ENCODE results near the gene ZBED6.

Gene ZBED6

DNA sequence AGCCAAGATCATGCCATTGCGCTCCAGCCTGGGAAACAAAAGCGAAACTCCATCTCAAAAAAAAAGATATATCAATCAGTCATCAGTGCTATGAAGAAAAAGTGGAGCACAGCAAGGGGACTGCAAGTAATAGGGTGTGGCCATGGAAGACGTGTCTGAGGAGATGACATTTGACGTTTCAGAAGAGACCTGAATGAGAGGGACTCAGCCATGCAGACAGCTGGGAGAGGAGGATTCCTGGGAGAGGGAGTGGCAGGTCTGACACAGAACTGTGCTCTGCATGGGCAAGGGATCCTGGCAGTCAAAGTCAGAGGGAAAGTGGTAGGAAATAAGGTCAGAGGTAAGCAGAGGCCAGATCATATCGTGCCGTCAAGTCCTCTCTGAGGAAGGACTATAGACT is 27.2 kb upstream of the ZBED6 start:
- no peak for TF ChIP-seq FOXP2 (optimal IDR thresholded peaks at IDR 0.05; ENCODE audit: borderline replicate concordance, extremely low read depth, extremely low read length, insufficient read depth)
- TF ChIP-seq, protein P1, sequence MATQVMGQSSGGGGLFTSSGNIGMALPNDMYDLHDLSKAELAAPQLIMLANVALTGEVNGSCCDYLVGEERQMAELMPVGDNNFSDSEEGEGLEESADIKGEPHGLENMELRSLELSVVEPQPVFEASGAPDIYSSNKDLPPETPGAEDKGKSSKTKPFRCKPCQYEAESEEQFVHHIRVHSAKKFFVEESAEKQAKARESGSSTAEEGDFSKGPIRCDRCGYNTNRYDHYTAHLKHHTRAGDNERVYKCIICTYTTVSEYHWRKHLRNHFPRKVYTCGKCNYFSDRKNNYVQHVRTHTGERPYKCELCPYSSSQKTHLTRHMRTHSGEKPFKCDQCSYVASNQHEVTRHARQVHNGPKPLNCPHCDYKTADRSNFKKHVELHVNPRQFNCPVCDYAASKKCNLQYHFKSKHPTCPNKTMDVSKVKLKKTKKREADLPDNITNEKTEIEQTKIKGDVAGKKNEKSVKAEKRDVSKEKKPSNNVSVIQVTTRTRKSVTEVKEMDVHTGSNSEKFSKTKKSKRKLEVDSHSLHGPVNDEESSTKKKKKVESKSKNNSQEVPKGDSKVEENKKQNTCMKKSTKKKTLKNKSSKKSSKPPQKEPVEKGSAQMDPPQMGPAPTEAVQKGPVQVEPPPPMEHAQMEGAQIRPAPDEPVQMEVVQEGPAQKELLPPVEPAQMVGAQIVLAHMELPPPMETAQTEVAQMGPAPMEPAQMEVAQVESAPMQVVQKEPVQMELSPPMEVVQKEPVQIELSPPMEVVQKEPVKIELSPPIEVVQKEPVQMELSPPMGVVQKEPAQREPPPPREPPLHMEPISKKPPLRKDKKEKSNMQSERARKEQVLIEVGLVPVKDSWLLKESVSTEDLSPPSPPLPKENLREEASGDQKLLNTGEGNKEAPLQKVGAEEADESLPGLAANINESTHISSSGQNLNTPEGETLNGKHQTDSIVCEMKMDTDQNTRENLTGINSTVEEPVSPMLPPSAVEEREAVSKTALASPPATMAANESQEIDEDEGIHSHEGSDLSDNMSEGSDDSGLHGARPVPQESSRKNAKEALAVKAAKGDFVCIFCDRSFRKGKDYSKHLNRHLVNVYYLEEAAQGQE (IDR thresholded peaks at IDR 0.05; ENCODE audit: insufficient read depth in 1 of 2, low read depth in 2 of 2, low read length in 2 of 2): no peak
- TF ChIP-seq POLR2AphosphoS5 (IDR thresholded peaks at IDR 0.05; ENCODE audit: low read depth, low read length): no peak
- no peak for TF ChIP-seq TAF1 (IDR thresholded peaks at IDR 0.05; ENCODE audit: borderline replicate concordance, insufficient read depth, low read length)
- TF ChIP-seq SIN3A (IDR thresholded peaks at IDR 0.05; ENCODE audit: borderline replicate concordance, insufficient read depth, low read length): no peak

DNA sequence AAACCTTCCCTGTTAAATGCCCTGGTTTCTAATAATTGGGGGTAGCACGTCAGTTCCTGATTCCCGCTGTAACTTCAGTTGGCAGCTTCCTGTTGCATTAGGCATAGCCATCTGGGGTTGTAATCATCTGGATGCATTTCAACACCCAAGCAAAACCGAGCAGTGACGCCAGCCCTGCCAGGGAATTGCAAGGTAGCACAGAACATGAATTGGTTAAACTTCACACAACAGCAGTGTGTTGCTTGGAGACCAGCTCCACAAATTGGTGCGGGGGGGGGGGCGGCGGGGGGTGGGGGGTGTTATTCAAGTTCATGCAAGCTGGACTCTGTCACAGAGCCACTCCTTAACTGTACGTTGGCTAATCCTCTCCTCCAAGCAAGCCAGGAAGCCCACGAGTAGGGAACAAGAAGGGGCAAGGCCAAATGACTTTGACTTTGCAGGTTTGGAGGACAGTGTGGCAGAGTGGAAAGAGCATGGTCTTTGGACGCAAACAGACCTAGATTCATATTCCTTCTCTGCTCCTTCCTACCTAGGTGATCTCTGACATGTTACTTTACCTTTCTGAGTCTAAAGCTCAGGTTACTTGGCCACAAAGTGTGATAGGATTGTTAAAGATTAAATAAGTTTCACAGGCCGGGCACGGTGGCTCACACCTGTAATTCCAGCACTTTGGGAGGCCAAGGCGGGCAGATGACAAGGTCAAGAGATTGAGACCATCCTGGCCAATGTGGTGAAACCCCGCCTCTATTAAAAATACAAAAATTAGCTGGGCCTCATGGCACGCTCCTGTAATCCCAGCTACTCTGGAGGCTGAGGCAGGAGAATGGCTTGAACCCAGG is 25.7 kb upstream of the ZBED6 start:
- TF ChIP-seq SIN3A (IDR thresholded peaks at IDR 0.05; ENCODE audit: borderline replicate concordance, insufficient read depth, low read length): no peak
- no peak for TF ChIP-seq POLR2AphosphoS5 (IDR thresholded peaks at IDR 0.05; ENCODE audit: low read depth, low read length)
- TF ChIP-seq, protein P1 (IDR thresholded peaks at IDR 0.05; ENCODE audit: insufficient read depth in 1 of 2, low read depth in 2 of 2, low read length in 2 of 2): no peak
- TF ChIP-seq FOXP2 (optimal IDR thresholded peaks at IDR 0.05; ENCODE audit: borderline replicate concordance, extremely low read depth, extremely low read length, insufficient read depth): peak; percentile 40
- no peak for TF ChIP-seq TAF1 (IDR thresholded peaks at IDR 0.05; ENCODE audit: borderline replicate concordance, insufficient read depth, low read length)

DNA sequence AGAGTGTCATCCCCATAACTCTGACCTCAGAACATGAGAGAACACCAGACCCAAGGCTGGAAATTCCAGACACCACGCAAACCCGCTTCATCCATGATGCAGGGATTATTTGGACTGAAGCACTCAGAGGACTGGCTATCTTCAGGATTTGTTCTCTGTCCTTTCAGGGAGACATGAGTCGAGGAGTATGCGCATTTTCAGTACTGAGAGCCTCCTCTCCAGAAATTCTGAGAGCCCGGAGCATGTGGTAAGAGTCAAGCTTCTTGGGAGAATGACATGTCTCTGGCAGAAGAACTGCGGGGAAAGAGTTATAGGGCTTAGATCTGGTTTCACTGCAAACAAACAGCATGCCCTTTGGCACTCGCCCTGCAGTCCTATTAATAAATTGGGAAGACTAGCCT is 23.5 kb upstream of the ZBED6 start:
- no peak for TF ChIP-seq SIN3A (IDR thresholded peaks at IDR 0.05; ENCODE audit: borderline replicate concordance, insufficient read depth, low read length)

DNA sequence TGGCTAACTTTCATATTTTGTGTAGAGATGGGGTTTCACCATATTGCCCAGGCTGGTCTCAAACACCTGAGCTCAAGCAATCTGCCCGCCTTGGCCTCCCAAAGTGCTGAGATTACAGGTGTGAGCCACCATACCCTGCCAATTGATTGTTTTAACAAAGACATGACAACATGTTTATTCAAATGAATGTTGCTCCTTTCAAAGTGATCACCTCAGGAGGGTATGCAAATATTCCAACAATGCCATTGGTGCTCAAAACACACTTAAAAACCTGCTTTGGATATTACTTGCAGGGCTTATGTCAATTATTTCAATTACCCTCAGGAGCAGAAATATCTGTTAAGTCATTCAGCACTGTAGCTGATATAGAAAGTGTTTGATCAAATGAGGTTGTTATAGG is 22.6 kb upstream of the ZBED6 start:
- TF ChIP-seq TAF1 (IDR thresholded peaks at IDR 0.05; ENCODE audit: borderline replicate concordance, insufficient read depth, low read length): no peak
- TF ChIP-seq FOXP2 (optimal IDR thresholded peaks at IDR 0.05; ENCODE audit: borderline replicate concordance, extremely low read depth, extremely low read length, insufficient read depth): no peak
- TF ChIP-seq SIN3A (IDR thresholded peaks at IDR 0.05; ENCODE audit: borderline replicate concordance, insufficient read depth, low read length): no peak
- TF ChIP-seq POLR2AphosphoS5 (IDR thresholded peaks at IDR 0.05; ENCODE audit: low read depth, low read length): no peak
- TF ChIP-seq, protein P1 (IDR thresholded peaks at IDR 0.05; ENCODE audit: insufficient read depth in 1 of 2, low read depth in 2 of 2, low read length in 2 of 2): no peak

DNA sequence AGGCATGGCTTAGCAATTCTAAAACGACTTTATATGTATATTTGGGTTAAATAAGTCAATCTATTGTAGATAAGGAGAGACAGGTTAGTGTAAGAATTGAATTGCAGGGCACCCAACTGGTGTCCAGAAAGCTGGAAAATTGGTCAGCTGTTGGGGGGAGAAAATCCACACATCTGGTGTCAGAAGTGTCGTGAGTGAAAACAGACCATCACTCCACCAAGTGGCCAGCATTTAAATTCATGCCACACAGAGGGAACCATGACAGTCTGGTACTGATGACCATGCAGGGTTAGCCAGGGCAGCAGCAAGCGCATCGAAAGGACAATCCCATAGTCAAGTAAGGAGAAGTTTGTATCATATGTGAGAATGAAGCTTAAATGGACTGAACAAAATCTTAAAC is 18.8 kb upstream of the ZBED6 start:
- TF ChIP-seq POLR2AphosphoS5 (IDR thresholded peaks at IDR 0.05; ENCODE audit: low read depth, low read length) (no peak), FOXP2 (optimal IDR thresholded peaks at IDR 0.05; ENCODE audit: borderline replicate concordance, extremely low read depth, extremely low read length, insufficient read depth) (no peak), SIN3A (IDR thresholded peaks at IDR 0.05; ENCODE audit: borderline replicate concordance, insufficient read depth, low read length) (no peak), TAF1 (IDR thresholded peaks at IDR 0.05; ENCODE audit: borderline replicate concordance, insufficient read depth, low read length) (no peak)
- TF ChIP-seq, protein P1 (IDR thresholded peaks at IDR 0.05; ENCODE audit: insufficient read depth in 1 of 2, low read depth in 2 of 2, low read length in 2 of 2): no peak

All from PFSK-1 (cell line).